Adipocyte (in vitro differentiated cells): ENCODE data around the gene ACAD11.

ENCODE experiments used
- DNase-seq: peaks from one replicate; pipeline ENCODE4 v3.0.0-alpha.2; 2015; ENCODE audit warnings: low read depth
- H3K27me3 ChIP-seq: replicated peaks from 2 replicates; pipeline ENCODE4 v1.7.0; 2013; ENCODE audit warnings: mild to moderate bottlenecking, low read length, moderate library complexity; ENCODE audit not compliant: control insufficient read depth, insufficient read depth
- H3K36me3 ChIP-seq: 2 replicates; pipeline ENCODE4 v1.7.0; 2013; ENCODE audit warnings: low read length, mild to moderate bottlenecking, moderate library complexity; ENCODE audit not compliant: control insufficient read depth, insufficient read depth, severe bottlenecking
- H3K4me1 ChIP-seq: 2 replicates; pipeline ENCODE4 v1.7.0; 2013; ENCODE audit warnings: mild to moderate bottlenecking, low read length, moderate library complexity; ENCODE audit not compliant: control insufficient read depth, insufficient read depth
- H3K4me3 ChIP-seq: 2 replicates; pipeline ENCODE4 v1.7.0; 2013; ENCODE audit warnings: mild to moderate bottlenecking, low read length, moderate library complexity
- H3K9ac ChIP-seq: 2 replicates; pipeline ENCODE4 v1.7.0; 2013; ENCODE audit warnings: mild to moderate bottlenecking, low read length, moderate library complexity
- H3K9me3 ChIP-seq: 2 replicates; pipeline ENCODE4 v1.7.0; 2013; ENCODE audit warnings: mild to moderate bottlenecking, low read length, moderate library complexity; ENCODE audit not compliant: control insufficient read depth

The ACAD11 gene

GRCh38 chr3:132536442-132537153 is 123.0 kb downstream of the ACAD11 start:
- no peak overlapping the region for H3K4me3 ChIP-seq
- peak overlapping the region; percentile 69 for H3K9ac ChIP-seq
- no peaks in the 10 kb centered on the region for H3K9me3 ChIP-seq
- DNase-seq, result no peak
- no peaks in the 10 kb centered on the region for H3K27me3 ChIP-seq
- peaks cover 14% of the 10 kb centered on the region for H3K4me1 ChIP-seq
- H3K36me3 ChIP-seq, result peaks cover 56% of the 10 kb centered on the region

GRCh38 chr3:132535575-132536441 is 123.8 kb downstream of the ACAD11 start:
- Histone ChIP-seq H3K4me1 (peaks cover 14% of the 10 kb centered on the region), H3K27me3 (no peaks in the 10 kb centered on the region), H3K9ac (peak overlapping the region; percentile 69), H3K9me3 (no peaks in the 10 kb centered on the region), H3K4me3 (no peak overlapping the region), H3K36me3 (peaks cover 60% of the 10 kb centered on the region)
- DNase-seq, result peak; percentile 89

- Histone ChIP-seq H3K9me3 (no peaks in the 10 kb centered on the region), H3K9ac (no peak overlapping the region), H3K36me3 (peaks cover 78% of the 10 kb centered on the region), H3K4me1 (peaks cover 3% of the 10 kb centered on the region), H3K4me3 (no peak overlapping the region), H3K27me3 (no peaks in the 10 kb centered on the region)
- no peak for DNase-seq
These were observed 129.0 kb downstream of the ACAD11 start for GRCh38 chr3:132530624-132531023.

- Histone ChIP-seq H3K9ac (no peak overlapping the region), H3K4me3 (no peak overlapping the region), H3K4me1 (peaks cover 3% of the 10 kb centered on the region), H3K36me3 (peaks cover 94% of the 10 kb centered on the region), H3K27me3 (no peaks in the 10 kb centered on the region), H3K9me3 (no peaks in the 10 kb centered on the region)
- no peak for DNase-seq
These were observed 137.3 kb downstream of the ACAD11 start for GRCh38 chr3:132522353-132522752.

- Histone ChIP-seq H3K4me1 (peaks cover 3% of the 10 kb centered on the region), H3K4me3 (no peak overlapping the region), H3K36me3 (peaks cover 94% of the 10 kb centered on the region), H3K9me3 (no peaks in the 10 kb centered on the region), H3K9ac (no peak overlapping the region), H3K27me3 (no peaks in the 10 kb centered on the region)
- no peak for DNase-seq
These were observed 137.7 kb downstream of the ACAD11 start for GRCh38 chr3:132521901-132522300.

- Histone ChIP-seq H3K4me1 (peaks cover 3% of the 10 kb centered on the region), H3K9ac (no peak overlapping the region), H3K4me3 (no peak overlapping the region), H3K36me3 (peaks cover 96% of the 10 kb centered on the region), H3K27me3 (no peaks in the 10 kb centered on the region), H3K9me3 (no peaks in the 10 kb centered on the region)
- no peak for DNase-seq
These were observed 139.7 kb downstream of the ACAD11 start for GRCh38 chr3:132519914-132520313.

GRCh38 chr3:132517311-132517710 is 142.3 kb downstream of the ACAD11 start:
- no peak overlapping the region for H3K4me3 ChIP-seq
- H3K9me3 ChIP-seq, result no peaks in the 10 kb centered on the region
- no peaks in the 10 kb centered on the region for H3K27me3 ChIP-seq
- no peak overlapping the region for H3K9ac ChIP-seq
- peaks cover 91% of the 10 kb centered on the region for H3K36me3 ChIP-seq
- DNase-seq, result no peak
- H3K4me1 ChIP-seq, result peaks cover 3% of the 10 kb centered on the region

- no peak overlapping the region for H3K9ac ChIP-seq
- H3K9me3 ChIP-seq, result no peaks in the 10 kb centered on the region
- no peaks in the 10 kb centered on the region for H3K27me3 ChIP-seq
- H3K4me3 ChIP-seq, result no peak overlapping the region
- no peak for DNase-seq
- H3K36me3 ChIP-seq, result peaks cover 92% of the 10 kb centered on the region
- H3K4me1 ChIP-seq, result no peaks in the 10 kb centered on the region
These were observed 146.6 kb downstream of the ACAD11 start for GRCh38 chr3:132513057-132513456.

- no peak for DNase-seq
- H3K9me3 ChIP-seq, result no peaks in the 10 kb centered on the region
- H3K9ac ChIP-seq, result no peak overlapping the region
- no peaks in the 10 kb centered on the region for H3K27me3 ChIP-seq
- H3K4me3 ChIP-seq, result no peak overlapping the region
- peaks cover 84% of the 10 kb centered on the region for H3K36me3 ChIP-seq
- peaks cover 1% of the 10 kb centered on the region for H3K4me1 ChIP-seq
These were observed 150.1 kb downstream of the ACAD11 start for GRCh38 chr3:132509506-132509905.

- Histone ChIP-seq H3K36me3 (peaks cover 82% of the 10 kb centered on the region), H3K4me3 (no peak overlapping the region), H3K4me1 (peaks cover 5% of the 10 kb centered on the region), H3K9ac (no peak overlapping the region), H3K27me3 (no peaks in the 10 kb centered on the region), H3K9me3 (no peaks in the 10 kb centered on the region)
- DNase-seq, result peak; percentile 17
These were observed 150.5 kb downstream of the ACAD11 start for GRCh38 chr3:132509096-132509495.
